Left ventricle myocardium superior (tissue), 1 donor: ENCODE results near the gene SHROOM3. TPM values are rescaled to one million over a fixed set of nuclear protein-coding genes. Genes with fewer than 3 reads are reported as not detected.
"Not testable (repeated sequence)": the region's sequence is repeated elsewhere in the genome, so short reads cannot be mapped to it uniquely, and the experiment has no call there.

Experiments
- ATAC-seq: fragments of 200-7000 bp; cut with Tn5 transposase; one replicate; pipeline ENCODE4 v1.9.1; 2020; ENCODE audit warnings: mild to moderate bottlenecking, moderate library complexity
- DNase-seq: peaks from one replicate; pipeline ENCODE4 v3.0.0-alpha.2; 2020
- intact Hi-C: fragments of 100-400 bp; cut with micrococcal nuclease; formaldehyde crosslinking; loops from one replicate; pipeline ENCODE4 v1.11.0; 2022
- total RNA-seq: library from RNA; stranded (reverse); fragmentation: NEBNext Ultra II Directional; extraction: Animal tissue kit (Norgen Biotek cat#: 25700); gene quantifications from one replicate; pipeline ENCODE4 v1.2.1, GENCODE V29; 2021
- donor health status: DM: no; HTN: yes; CAD: no; lungs with severe emphysema.

SHROOM3 gene
- total RNA-seq, 1 donor from 2014 or later: 14.2 TPM

DNA sequence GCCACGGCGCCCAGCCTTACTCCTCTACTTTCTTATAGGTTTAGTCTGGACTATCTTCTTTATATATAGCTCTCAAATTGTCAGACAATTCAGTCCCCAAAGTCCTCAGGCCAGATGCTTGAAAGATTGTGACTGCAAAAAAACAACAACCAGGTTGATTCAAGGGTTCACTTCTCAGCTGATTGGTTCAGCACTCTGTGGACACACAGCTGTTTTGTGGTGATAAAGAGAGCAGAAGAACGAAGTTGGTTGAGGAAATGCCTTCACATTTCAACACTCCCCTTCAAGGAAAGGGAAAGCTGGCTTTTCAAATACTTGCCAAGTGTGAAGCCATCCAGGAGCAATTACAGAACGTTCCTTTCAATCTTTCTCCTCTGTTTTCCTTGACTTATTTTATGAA is 166.8 kb downstream of the SHROOM3 start:
- intact Hi-C loops: no loop called here
- peak; percentile 54 for ATAC-seq
- no peak for DNase-seq

DNA sequence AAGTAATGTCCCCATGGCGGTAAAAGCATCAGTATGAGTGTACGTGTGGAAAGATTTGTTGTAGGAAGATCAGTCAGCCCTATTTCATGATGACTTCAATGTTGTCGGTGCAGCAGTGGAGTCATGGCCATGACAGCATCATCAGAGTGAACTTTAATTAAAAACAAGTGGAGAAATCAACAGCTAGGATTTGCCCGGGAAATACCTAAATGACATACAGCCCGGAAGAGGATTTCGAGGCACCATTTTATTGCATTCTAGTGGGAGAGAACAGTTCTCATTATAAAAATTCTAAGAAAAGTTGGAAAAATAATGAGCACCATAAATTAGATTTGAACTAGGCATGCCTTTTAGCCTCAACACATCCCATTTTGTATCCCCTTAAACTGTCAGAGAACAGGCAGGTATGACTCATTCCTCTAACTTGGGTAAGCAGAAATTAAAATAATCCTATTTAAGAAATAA is 170.1 kb downstream of the SHROOM3 start:
- DNase-seq: no peak
- no peak for ATAC-seq
- intact Hi-C loops: no loop called here

DNA sequence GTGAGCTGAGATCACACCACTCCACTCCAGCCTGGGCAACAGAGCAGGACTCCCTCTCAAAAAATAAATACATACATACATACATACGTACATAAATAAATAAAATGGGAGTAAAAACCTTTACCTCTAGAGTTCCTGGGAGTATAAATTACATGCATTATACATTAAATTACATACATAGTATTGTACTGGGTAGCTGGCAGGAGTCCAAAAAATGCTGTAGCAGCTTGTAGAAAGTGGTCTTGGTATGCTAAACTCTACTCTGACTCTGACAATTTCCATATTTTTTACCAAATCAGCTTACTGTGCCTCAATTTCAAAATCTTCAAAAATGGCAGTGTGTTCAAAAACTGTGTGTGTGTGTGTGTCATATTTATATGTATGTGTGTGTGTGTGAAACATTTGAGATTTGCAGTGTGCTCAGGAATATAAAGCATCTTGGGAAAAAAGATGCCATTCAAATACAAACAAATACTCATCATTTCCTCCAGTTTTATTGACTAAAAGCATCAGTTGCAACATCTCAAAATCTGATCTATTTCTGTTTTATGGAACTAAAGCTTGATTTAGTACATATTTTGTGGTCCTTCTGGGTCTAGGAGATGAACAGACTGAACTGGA is 171.7 kb downstream of the SHROOM3 start:
- intact Hi-C loops: no loop called here
- DNase-seq (no peak), ATAC-seq (no peak)

DNA sequence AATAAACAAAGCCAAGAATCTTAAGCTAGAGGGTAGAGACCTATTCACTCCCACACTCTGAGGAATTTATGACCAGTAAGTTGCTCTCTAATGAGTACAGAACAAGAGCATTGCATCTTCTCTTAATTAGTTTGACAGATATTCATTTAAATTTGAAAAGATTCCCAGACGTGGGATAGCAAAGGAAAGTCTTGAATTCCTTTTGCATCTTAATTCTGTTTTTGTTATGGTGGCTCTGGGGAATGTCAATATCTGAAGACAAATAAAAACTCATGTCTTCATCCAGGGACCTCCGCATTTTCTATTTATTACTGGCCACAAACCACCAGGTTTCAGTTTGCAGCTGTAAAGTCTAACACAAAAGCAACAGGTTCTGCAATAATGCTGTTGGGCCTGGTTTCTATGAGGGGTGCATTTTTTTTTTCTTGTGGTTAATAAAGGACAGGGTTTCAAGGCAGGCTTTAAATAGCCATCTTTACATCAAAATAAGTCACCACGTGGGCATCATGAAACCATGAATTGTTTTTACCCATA is 172.3 kb downstream of the SHROOM3 start:
- DNase-seq (no peak), ATAC-seq (peak; percentile 15)
- intact Hi-C loops: no loop called here

DNA sequence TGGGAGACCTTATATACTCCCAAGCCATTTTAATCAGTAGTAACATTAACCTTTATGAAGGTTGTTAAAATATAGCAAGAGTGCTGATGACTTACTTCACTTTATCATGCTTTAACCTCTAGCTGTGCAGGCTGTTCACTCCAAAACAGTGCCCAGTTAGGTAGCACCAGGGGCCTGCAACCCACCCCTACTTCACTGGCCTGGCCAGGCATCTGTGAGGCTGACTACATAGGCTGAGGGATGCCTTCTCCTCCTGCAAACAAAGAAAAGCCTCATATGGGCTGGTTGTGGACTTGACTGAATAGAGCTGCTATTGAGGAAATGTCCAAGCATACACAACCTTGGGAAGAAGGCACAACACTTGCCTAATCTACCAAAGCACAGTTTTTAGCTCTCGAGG is 172.8 kb downstream of the SHROOM3 start:
- ATAC-seq: no peak
- intact Hi-C loops: no loop called here

DNA sequence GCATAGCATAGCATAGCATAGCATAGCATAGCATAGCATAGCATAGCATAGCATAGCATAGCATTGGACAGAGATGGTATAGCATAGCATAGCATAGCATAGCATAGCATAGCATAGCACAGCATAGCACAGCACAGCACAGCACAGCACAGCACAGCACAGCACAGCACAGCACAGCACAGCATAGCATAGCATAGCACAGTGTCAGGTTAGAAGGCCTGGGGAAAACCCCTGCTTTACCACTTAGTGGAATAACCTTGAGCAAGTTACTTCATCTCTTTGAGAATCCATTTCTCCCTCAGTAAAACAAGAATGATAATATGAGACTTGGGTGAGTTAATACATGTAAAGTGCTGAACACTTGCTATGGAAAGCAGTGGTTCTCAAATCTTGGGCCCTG is 173.5 kb downstream of the SHROOM3 start:
- intact Hi-C loops, ATAC-seq, DNase-seq: not testable (repeated sequence)

More for the DNA sequence above, 172.8 kb downstream of the SHROOM3 start:
- no peak for DNase-seq

DNA sequence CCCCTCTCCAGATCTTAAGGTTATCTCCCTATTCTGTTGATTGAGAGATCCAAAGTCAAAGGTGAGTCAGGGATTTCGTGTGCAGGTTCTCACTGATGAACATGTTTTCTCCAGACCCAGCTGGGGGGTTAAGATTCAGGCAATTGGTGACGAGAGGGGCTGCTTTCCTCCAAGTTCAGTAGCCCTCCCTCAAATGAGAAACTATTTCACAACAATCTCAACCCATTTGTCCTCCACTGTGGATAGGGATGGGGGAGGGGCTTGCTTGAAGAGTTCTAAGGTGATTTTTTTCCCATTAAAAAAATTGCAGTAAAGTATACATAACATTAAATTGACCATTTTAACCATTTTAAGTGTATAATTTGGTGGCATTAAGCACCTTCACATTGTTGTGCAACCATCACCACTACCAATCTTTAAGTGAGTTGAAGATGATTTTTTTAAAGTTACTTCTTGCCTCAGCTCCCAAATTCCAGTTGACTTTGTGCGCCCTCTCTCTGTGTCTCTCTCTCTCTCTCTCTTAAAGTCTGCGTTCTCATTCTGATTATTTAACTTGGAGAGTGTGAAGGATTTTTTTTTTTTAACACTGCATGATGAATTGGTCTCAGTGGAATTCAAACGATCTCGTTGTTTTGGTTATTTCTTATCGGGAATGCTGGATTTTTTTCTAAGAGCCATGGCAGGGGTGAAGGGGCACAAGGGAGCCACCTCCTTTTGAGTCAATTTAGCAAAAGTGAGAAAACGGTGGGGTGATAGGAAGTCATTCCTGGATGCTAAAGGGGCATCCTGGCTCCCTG is 175.9 kb downstream of the SHROOM3 start:
- intact Hi-C loops: no loop called here
- DNase-seq: no peak
- ATAC-seq: peak; percentile 50

DNA sequence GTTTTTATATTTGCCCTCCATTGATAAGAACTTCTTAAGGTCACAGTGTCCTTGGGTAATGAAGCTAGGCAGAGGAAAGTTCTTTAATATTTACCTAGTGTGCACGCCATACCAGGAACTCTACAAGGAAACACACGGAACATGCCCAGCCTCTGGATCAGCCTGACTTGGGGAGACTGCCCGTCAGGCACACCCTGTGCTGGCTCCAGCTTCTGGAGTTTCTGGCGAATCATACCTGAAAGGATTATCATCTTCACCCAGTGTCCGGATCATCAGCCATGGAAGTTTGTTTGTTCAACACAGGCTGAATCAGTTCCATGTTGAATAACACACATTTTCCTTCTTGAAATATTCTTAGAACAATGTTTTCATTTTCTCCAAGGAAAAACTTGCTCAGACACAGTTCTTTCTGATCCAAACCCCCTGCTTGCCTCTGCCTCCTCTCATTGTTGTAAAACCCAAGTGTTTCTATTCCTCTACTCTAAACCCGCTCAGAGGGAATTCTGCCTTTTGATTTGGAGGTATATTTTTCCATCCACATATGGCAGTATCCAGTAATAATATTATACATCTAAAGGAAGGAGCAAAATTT is 176.7 kb downstream of the SHROOM3 start:
- intact Hi-C loops: no loop called here
- DNase-seq (no peak), ATAC-seq (peak; percentile 61)

DNA sequence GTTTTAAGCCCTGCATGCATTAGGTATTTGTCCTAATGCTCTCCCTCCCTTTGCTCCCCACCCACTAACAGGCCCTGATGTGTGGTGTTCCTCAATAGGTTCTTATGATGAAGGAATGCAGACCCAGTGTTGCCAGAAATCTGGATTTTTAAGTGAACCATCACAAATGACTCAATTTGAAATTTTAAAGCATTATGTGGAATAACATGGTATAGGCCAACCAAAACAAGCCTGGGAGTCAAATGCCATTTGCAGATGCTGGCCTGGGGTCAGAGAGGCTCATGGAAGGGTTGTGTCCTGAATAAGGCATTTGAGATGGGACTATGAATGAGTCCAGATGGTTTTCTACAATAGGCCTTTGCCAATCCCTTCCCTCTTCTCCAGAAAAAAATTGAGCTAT is 179.6 kb downstream of the SHROOM3 start:
- DNase-seq (no peak), ATAC-seq (no peak)
- intact Hi-C loops: no loop called here

DNA sequence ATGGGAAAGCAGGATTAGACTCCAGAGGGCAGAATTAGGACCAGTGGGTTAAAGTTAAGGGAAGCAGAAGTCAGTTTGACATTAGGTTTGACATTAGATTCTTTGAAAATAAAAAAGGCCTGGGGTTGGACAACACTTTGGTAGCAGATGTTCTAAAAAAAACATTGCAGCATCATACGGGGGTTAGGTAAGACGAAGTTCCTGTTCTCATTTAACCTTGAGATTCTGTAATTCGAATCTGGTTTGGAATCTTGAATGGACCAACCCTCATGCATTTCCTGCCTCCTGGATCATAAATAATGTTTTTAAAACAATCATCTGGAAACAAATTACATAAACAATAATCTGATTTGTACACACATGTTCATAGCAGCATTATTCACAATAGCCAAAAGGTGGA is 181.0 kb downstream of the SHROOM3 start:
- ATAC-seq (no peak), DNase-seq (no peak)
- intact Hi-C loops: no loop called here

DNA sequence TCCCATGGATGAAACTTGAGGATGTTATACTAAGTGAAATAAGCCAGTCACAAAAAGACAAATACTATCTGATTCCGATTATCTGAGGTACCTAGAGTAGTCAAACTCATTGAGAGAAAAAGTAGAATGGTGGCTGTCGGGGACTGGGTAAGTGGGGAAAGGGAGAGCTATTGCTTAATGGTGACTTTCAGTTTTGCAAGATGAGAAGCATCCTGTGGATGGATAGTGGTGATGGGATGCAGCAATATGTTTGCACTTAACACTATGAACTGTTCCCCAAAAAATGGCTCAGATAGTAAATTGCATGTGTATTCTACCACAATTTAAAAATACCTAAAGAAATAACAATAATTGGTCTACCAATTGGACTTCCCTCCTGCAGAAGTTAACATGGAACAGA is 181.5 kb downstream of the SHROOM3 start:
- intact Hi-C loops: no loop called here
- DNase-seq: no peak
- no peak for ATAC-seq

DNA sequence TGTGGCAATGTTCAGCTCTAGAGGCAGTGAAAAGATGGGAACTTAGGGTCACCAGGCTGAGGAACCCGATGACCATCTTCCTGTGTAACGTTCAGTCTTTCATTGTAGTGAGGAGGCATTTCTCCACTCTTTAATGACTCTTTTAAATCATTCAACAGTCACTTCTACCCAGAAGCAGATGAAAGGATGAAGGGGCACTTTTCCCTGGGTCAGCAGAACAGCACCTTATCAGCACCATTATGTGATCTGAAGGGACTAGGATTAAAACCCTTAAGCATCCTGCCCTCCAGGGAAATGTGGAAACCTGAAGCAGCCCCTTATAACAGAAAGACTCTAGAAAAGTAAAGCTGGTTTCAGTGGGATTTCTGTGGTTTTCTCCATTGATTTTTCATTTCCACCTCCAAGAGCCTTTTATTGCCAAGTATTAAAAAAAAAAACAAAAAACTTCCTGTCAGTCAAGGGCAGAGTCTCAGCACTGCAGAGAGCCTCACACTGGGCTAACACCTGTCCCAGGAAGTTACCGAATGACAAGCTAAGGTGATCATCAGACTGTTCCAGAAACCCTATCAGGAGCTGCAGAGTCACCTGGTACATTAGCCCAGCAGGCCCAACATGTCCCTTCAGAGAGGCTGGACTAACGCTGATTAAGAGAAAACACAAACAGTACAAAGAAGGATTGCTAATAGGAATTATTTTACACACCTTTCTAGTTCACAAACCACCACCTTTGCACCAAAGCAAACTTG is 185.9 kb downstream of the SHROOM3 start:
- intact Hi-C loops: no loop called here
- ATAC-seq: peak; percentile 35
- no peak for DNase-seq

DNA sequence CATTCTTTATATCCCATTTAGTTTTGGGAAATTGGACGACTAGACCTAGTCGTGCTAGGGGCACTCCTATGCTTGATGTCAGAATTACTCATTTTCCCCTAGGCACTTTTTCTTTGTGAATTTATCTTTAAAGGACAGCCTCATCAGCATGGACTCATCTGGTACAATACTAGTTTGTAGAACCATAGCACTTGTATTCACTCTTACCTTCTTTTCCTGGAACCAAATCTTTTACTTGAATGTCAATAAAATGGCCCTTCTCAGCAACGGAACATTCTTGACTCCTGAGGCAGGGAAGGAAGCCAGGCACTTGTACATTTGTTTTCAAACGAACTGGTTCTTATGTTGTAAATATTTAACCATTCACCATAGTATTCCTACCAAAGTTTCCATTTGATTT is 187.1 kb downstream of the SHROOM3 start:
- intact Hi-C loops: no loop called here
- DNase-seq: no peak
- no peak for ATAC-seq

DNA sequence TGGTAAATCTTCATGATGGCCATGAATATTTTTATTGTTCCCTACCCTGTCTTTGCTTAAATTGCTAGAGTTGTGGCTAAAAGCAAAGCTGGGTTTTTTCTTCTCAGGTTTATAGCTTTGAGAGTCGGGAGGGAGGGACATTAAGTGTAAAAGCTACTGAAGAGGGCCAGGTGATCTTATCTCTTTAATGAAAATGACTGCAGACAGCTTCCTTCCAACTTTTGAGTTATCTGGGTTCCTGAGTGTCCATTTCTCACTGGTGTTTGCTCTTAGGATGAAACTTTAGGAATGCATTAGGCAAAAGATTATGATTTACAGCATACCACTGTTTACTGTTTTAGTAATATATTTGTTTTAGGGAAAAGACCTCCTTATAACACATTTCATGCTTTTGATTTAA is 187.7 kb downstream of the SHROOM3 start:
- ATAC-seq (no peak), DNase-seq (no peak)
- intact Hi-C loops: no loop called here

DNA sequence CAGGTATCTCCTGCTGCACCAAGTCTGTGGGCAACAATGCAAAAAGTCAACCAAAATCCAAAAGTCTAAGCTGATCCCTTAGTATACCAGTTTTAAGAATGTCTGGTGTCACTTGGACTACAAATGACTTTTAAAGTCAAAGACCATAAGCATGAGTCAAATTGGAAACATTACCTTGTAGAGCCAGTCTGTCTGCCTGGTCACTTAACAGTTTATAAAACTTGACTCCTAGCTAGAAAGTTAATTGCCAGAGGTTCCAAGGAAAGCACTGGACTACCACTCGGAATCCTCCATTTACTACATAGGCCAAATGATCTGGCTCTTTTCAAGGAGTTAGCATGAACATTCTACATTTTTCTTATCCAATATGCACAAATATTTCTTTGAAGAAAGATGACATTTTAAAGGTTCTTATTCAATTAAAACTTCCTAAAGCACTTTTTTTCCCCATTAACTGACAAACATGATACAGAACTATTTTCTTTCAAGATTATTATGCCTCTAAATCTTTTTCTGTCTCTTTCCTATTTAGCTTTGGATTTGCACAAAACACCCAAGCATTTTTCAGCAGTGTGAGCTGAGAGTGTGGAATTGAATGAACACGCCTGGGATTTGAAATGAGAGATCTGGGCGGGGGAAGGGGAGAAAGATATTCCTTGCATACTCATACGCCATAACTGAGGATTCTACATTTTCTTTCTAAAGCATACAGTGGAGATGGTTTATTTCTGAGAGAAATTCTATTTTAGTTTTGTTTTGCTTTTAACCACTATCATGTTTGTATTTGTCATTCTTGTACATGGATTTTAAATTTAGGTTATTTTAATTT is 188.4 kb downstream of the SHROOM3 start:
- ATAC-seq (peak; percentile 29), DNase-seq (no peak)
- intact Hi-C loops: no loop called here

DNA sequence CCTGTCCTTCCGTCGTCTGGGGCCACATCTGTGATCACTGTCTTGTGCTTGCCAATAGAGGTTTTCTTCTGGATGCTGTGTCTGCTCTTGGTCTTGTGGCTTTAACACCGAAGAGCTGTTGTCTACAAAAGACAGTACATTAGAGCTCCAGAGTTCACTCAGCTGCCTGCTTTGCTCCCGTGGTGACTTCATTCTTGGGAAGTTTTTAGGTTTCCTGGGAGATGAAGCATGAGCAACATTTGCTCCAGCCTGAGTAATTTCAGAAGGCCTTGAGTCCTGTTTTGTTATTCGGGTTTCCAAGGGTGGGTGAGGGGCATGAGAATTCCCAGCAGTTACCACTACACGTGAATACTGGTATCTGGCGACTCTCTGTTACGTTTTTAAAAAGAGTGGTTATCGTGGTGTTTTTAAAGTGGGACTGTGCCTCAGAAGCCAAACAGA is 189.2 kb downstream of the SHROOM3 start:
- peak; percentile 81 for ATAC-seq
- intact Hi-C loops: no loop called here
- DNase-seq: no peak

DNA sequence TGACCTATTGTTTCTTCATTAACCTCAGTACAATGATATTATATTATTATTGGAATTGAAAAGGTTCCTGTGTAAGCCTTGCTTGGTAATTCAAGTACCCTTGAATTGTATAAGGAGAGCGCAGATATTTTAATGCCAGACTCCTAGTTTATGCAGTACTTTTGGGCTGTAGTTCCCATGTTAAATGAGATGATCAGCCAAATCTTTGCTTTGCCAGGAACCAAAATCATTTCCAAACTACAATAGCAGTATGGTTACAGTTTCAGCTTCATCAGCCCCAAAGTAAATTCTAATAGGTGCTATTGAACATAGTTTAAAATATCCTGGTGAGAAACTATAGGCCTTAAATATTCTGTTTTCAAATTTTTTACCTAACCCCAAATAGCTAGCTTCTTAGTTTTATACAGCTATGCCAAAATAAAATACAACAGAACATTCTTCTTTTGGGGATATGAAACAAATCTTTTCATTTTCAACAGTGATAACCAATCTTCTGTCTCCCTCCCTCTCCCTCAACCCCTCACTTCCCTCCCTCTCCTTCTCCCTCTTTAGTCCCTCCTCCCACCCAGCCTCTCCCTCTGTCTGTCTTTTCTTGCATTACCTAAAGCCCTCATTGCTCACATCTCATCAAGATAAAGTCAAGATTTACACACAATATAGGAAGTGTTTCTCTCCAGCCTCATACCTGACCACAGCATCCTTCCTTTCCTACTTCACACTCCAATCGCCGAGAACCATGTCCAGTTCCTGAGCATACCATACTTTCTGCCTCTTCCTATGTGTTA is 190.1 kb downstream of the SHROOM3 start:
- no peak for DNase-seq
- intact Hi-C loops: no loop called here
- ATAC-seq: no peak
